SU-DHL-6 (cell line): ENCODE results near the gene GCH1.

Experiments
- CTCF ChIP-seq: fragments of 200-600 bp; sonication (generic); IDR thresholded peaks from one replicate; pipeline ENCODE4 v1.5.1; 2017; ENCODE audit warnings: antibody characterized with exemption, mild to moderate bottlenecking, low read length, moderate library complexity; ENCODE audit not compliant: insufficient read depth, poor library complexity, severe bottlenecking
- EZH2phosphoT487 ChIP-seq: fragments of 200-600 bp; sonication (generic), shearing (Covaris generic); conservative IDR thresholded peaks from 2 replicates; pipeline ENCODE4 v1.6.1; 2018; ENCODE audit warnings: mild to moderate bottlenecking, antibody characterized with exemption, low read length, moderate library complexity, mixed read lengths

- no peak for TF ChIP-seq CTCF
- no peak for TF ChIP-seq EZH2phosphoT487
Observed at GRCh38 chr14:54890788-54891187, 11.8 kb downstream of the GCH1 start.
